HG03354 (cell line): ENCODE data around the gene WDR43.

ENCODE experiments used
- ATAC-seq: cut with Tn5 transposase; IDR thresholded peaks from one replicate; pipeline ENCODE4 v1.9.1; 2021; ENCODE audit warnings: mild to moderate bottlenecking; ENCODE audit not compliant: unreplicated experiment, poor library complexity, severe bottlenecking

The WDR43 gene

GRCh38 chr2:28894470-28895188 lies at the start of gene WDR43:
WDR43 (plus strand) TSS chr2:28894667; CDS start chr2:28894699, 32 bp downstream.
- peak; percentile 89 for ATAC-seq

GRCh38 chr2:28855193-28855592 lies 39.3 kb upstream of the WDR43 start:
- no peak for ATAC-seq

GRCh38 chr2:28855977-28856376 lies 38.5 kb upstream of the WDR43 start:
- no peak for ATAC-seq

- ATAC-seq: no peak
Measured at GRCh38 chr2:28868611-28869010, 25.9 kb upstream of the WDR43 start.

- ATAC-seq: peak; percentile 34
Measured at GRCh38 chr2:28869494-28870145, 24.8 kb upstream of the WDR43 start.

- peak; percentile 97 for ATAC-seq
Measured at GRCh38 chr2:28870146-28870891, 24.1 kb upstream of the WDR43 start, which contains the start of gene TRMT61B. TRMT61B (minus strand) TSS chr2:28870309; CDS start chr2:28870277, 32 bp downstream.

GRCh38 chr2:28871620-28872019 lies 22.8 kb upstream of the WDR43 start:
- ATAC-seq: no peak

GRCh38 chr2:28880193-28880592 lies 14.3 kb upstream of the WDR43 start:
- ATAC-seq: no peak

GRCh38 chr2:28893488-28893887 lies 979 bp upstream of the WDR43 start:
- no peak for ATAC-seq

- peak; percentile 32 for ATAC-seq
Measured at GRCh38 chr2:28895189-28895893, 874 bp downstream of the WDR43 start.

- no peak for ATAC-seq
Measured at GRCh38 chr2:28896906-28897305, 2.4 kb downstream of the WDR43 start.

- no peak for ATAC-seq
Measured at GRCh38 chr2:28898048-28898447, 3.6 kb downstream of the WDR43 start.

GRCh38 chr2:28901202-28901601 lies 6.7 kb downstream of the WDR43 start:
- no peak for ATAC-seq

- ATAC-seq: no peak
Measured at GRCh38 chr2:28901841-28902240, 7.4 kb downstream of the WDR43 start.

GRCh38 chr2:28902584-28902983 lies 8.1 kb downstream of the WDR43 start:
- ATAC-seq: no peak

- ATAC-seq: no peak
Measured at GRCh38 chr2:28904295-28904694, 9.8 kb downstream of the WDR43 start.

GRCh38 chr2:28904802-28905457 lies 10.5 kb downstream of the WDR43 start:
- ATAC-seq: no peak

- ATAC-seq: no peak
Measured at GRCh38 chr2:28905533-28905932, 11.1 kb downstream of the WDR43 start.

- no peak for ATAC-seq
Measured at GRCh38 chr2:28906376-28906775, 11.9 kb downstream of the WDR43 start.

- no peak for ATAC-seq
Measured at GRCh38 chr2:28906821-28907220, 12.4 kb downstream of the WDR43 start.
